ENCODE data around the gene TMEM225B. TPM values are rescaled to one million over a fixed set of nuclear protein-coding genes. Genes with fewer than 3 reads are reported as not detected.

TMEM225B gene
- total and polyA plus RNA-seq, 2 donors (not counting 1 experiment from before 2014, with no cell fraction given) = 0.86 to 0.95 TPM

DNA sequence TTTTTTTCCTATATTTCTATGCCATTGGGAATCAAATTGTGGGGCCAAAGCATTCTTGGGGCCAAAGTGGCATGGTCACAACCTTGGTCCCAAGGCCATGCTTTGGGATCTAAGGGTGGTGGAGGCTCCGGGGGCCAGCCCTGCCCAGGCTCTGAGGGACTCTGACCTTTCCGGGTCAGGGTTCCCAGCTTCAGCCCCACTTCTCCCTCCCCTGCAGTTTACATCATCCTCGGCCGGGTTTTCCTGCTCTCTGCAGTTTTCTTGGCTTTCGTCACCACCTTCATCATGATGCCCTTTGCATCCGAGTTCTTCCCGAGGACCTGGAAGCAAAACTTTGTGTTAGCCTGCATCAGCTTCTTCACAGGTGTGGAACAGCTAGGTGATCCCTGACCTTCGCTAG, 8.5 kb downstream of the TMEM225B start:
- ATAC-seq (ENCODE audit: low read depth) (no peak), DNase-seq (no peak)
- Mint-ChIP-seq H3K27me3 (peaks cover 4% of the 10 kb centered on the region), H3K27ac (no peak overlapping the region), H3K9me3 (ENCODE audit: insufficient read depth) (no peaks in the 10 kb centered on the region), H3K4me1 (no peaks in the 10 kb centered on the region), H3K4me3 (no peak overlapping the region)
- H3K9me3 ChIP-seq (ENCODE audit: control extremely low read depth in 1 of 3, control insufficient read depth in 2 of 3, insufficient read depth in 1 of 3, low read length in 2 of 3) = no peaks in the 10 kb centered on the region
- no peak overlapping the region for H3K4me3 ChIP-seq (ENCODE audit: control extremely low read depth in 1 of 5, extremely low read depth in 1 of 5, insufficient read depth in 1 of 5, low read depth in 2 of 5, low read length in 4 of 5)
- H2AFZ ChIP-seq (ENCODE audit: insufficient read depth, low read depth, low read length, poor library complexity, severe bottlenecking) = no peak overlapping the region
- WGBS (ENCODE audit: insufficient coverage) = 89% methylated on average over 8 of the region's 8 CpGs
- intact Hi-C loops (cut with micrococcal nuclease) = no loop called here
- POLR2A ChIA-PET = no interaction called here
- H3K9ac ChIP-seq (ENCODE audit: low read length) = no peak overlapping the region
- no peaks in the 10 kb centered on the region for H3K79me2 ChIP-seq (ENCODE audit: control insufficient read depth, insufficient read depth, low read length)
- H3K36me3 ChIP-seq (replicated peaks in 1 of 2; ENCODE audit: control extremely low read depth in 1 of 2, control insufficient read depth in 1 of 2, extremely low read depth in 1 of 2, insufficient read depth in 2 of 2, low read length in 1 of 2) = no peaks in the 10 kb centered on the region
- no peak overlapping the region for H3K27ac ChIP-seq (ENCODE audit: low read length in 2 of 2)
- CTCF ChIA-PET = no interaction called here
- no peaks in the 10 kb centered on the region for H3K27me3 ChIP-seq (replicated peaks in 1 of 4; ENCODE audit: control extremely low read depth in 1 of 4, control insufficient read depth in 3 of 4, insufficient read depth in 4 of 4, low read length in 3 of 4)
- H3K4me2 ChIP-seq (replicated peaks; ENCODE audit: low read depth, low read length, poor library complexity, severe bottlenecking) = no peak overlapping the region
- H4K20me1 ChIP-seq (ENCODE audit: control insufficient read depth, insufficient read depth, low read length, poor library complexity, severe bottlenecking) = no peaks in the 10 kb centered on the region
- no peaks in the 10 kb centered on the region for H3K4me1 ChIP-seq (ENCODE audit: control insufficient read depth in 2 of 2, insufficient read depth in 2 of 2, low read length in 2 of 2)
- no peak for TF ChIP-seq CTCF (IDR thresholded peaks at IDR 0.05)
- TF ChIP-seq EZH2 (IDR thresholded peaks at IDR 0.05; ENCODE audit: borderline replicate concordance, insufficient read depth, low read depth, low read length, poor library complexity, severe bottlenecking) = no peak

DNA sequence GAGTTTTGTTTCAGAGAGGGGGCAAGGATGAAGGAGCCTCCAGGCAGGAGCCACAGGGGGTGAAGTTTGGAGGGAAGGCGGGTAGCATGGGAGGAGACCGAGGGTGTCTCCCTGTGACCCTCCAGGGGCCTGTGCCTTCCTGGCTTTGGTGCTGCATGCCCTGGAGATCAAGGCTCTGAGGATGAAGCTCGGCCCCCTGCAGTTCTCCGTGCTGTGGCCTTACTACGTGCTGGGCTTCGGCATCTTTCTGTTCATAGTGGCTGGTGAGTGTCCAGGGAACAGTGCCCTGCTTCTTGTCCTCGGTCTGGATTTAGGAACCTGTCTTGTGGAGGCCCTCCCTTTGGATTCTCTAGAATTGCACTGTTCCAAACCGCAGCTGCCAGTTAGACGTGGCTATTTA, 9.5 kb downstream of the TMEM225B start:
- H3K27ac Mint-ChIP-seq = no peak overlapping the region
- intact Hi-C loops (cut with micrococcal nuclease) = no loop called here
- Histone ChIP-seq H3K4me1 (ENCODE audit: control insufficient read depth in 2 of 2, insufficient read depth in 2 of 2, low read length in 2 of 2) (no peaks in the 10 kb centered on the region), H3K4me3 (ENCODE audit: control extremely low read depth in 1 of 5, extremely low read depth in 1 of 5, insufficient read depth in 1 of 5, low read depth in 2 of 5, low read length in 4 of 5) (no peak overlapping the region), H3K27me3 (replicated peaks in 1 of 4; ENCODE audit: control extremely low read depth in 1 of 4, control insufficient read depth in 3 of 4, insufficient read depth in 4 of 4, low read length in 3 of 4) (no peaks in the 10 kb centered on the region), H3K27ac (ENCODE audit: low read length in 2 of 2) (no peak overlapping the region), H3K9me3 (ENCODE audit: control extremely low read depth in 1 of 3, control insufficient read depth in 2 of 3, insufficient read depth in 1 of 3, low read length in 2 of 3) (no peaks in the 10 kb centered on the region), H3K9ac (ENCODE audit: low read length) (no peak overlapping the region), H2AFZ (ENCODE audit: insufficient read depth, low read depth, low read length, poor library complexity, severe bottlenecking) (no peak overlapping the region), H3K79me2 (ENCODE audit: control insufficient read depth, insufficient read depth, low read length) (no peaks in the 10 kb centered on the region), H4K20me1 (ENCODE audit: control insufficient read depth, insufficient read depth, low read length, poor library complexity, severe bottlenecking) (no peaks in the 10 kb centered on the region), H3K4me2 (replicated peaks; ENCODE audit: low read depth, low read length, poor library complexity, severe bottlenecking) (no peak overlapping the region), H3K36me3 (replicated peaks in 1 of 2; ENCODE audit: control extremely low read depth in 1 of 2, control insufficient read depth in 1 of 2, extremely low read depth in 1 of 2, insufficient read depth in 2 of 2, low read length in 1 of 2) (no peaks in the 10 kb centered on the region)
- DNase-seq = no peak
- CTCF ChIA-PET = no interaction called here
- no peaks in the 10 kb centered on the region for H3K9me3 Mint-ChIP-seq (ENCODE audit: insufficient read depth)
- POLR2A ChIA-PET = no interaction called here
- TF ChIP-seq CTCF (IDR thresholded peaks at IDR 0.05) = no peak
- no peak for TF ChIP-seq EZH2 (IDR thresholded peaks at IDR 0.05; ENCODE audit: borderline replicate concordance, insufficient read depth, low read depth, low read length, poor library complexity, severe bottlenecking)
- H3K27me3 Mint-ChIP-seq = peaks cover 4% of the 10 kb centered on the region
- H3K4me3 Mint-ChIP-seq = no peak overlapping the region
- ATAC-seq (ENCODE audit: low read depth) = no peak
- H3K4me1 Mint-ChIP-seq = no peaks in the 10 kb centered on the region
- 87% methylated on average over 7 of the region's 9 CpGs for WGBS (ENCODE audit: insufficient coverage)

Measured in B cell (primary cell).